Hepatocyte (in vitro differentiated cells): ENCODE data around the gene TMEM185B. TPM values are rescaled to one million over a fixed set of nuclear protein-coding genes. Genes with fewer than 3 reads are reported as not detected.

Experiments
- DNase-seq: peaks from one replicate; pipeline ENCODE4 v3.0.0-alpha.2; 2016; ENCODE audit warnings: low spot score
- H2AFZ ChIP-seq: fragments of 200-600 bp; sonication (generic); 2 replicates; pipeline ENCODE4 v1.6.0; 2016; ENCODE audit warnings: antibody characterized with exemption, mild to moderate bottlenecking
- H3K27ac ChIP-seq: fragments of 200-600 bp; sonication (generic); 2 replicates; pipeline ENCODE4 v1.5.1; 2016; ENCODE audit warnings: mild to moderate bottlenecking
- H3K27me3 ChIP-seq: fragments of 200-600 bp; sonication (generic); 2 replicates; pipeline ENCODE4 v1.6.1; 2016
- H3K36me3 ChIP-seq: fragments of 200-600 bp; sonication (generic); replicated peaks from 2 replicates; pipeline ENCODE4 v1.5.1; 2016; ENCODE audit warnings: low read depth; ENCODE audit not compliant: insufficient read depth
- H3K4me1 ChIP-seq: fragments of 200-600 bp; sonication (generic); 2 replicates; pipeline ENCODE4 v1.5.1; 2016; ENCODE audit warnings: mild to moderate bottlenecking, moderate library complexity; ENCODE audit not compliant: insufficient read depth
- H3K4me2 ChIP-seq: fragments of 200-600 bp; sonication (generic); 2 replicates; pipeline ENCODE4 v1.6.0; 2016
- H3K4me3 ChIP-seq: fragments of 200-600 bp; sonication (generic); 2 replicates; pipeline ENCODE4 v1.5.1; 2016; ENCODE audit warnings: mild to moderate bottlenecking
- H3K79me2 ChIP-seq: fragments of 200-600 bp; sonication (generic); 2 replicates; pipeline ENCODE4 v1.6.0; 2017; ENCODE audit warnings: mild to moderate bottlenecking
- H3K9me2 ChIP-seq: fragments of 200-600 bp; sonication (generic); replicated peaks from 2 replicates; pipeline ENCODE4 v1.6.0; 2017; ENCODE audit warnings: mild to moderate bottlenecking; ENCODE audit not compliant: insufficient read depth
- H3K9me3 ChIP-seq: fragments of 200-600 bp; sonication (generic); 2 replicates; pipeline ENCODE4 v1.5.1; 2016; ENCODE audit warnings: low read depth, mild to moderate bottlenecking
- H4K20me1 ChIP-seq: fragments of 200-600 bp; sonication (generic); 2 replicates; pipeline ENCODE4 v1.6.0; 2016; ENCODE audit warnings: mild to moderate bottlenecking; ENCODE audit not compliant: insufficient read depth, poor library complexity, severe bottlenecking
- CTCF ChIP-seq: fragments of 200-600 bp; sonication (generic); IDR thresholded peaks from 2 replicates; pipeline ENCODE4 v1.5.1; 2016; ENCODE audit warnings: antibody characterized with exemption, mild to moderate bottlenecking; ENCODE audit not compliant: poor library complexity
- EZH2 ChIP-seq: fragments of 200-600 bp; sonication (generic); IDR thresholded peaks from 2 replicates; pipeline ENCODE4 v1.6.1; 2016; ENCODE audit warnings: antibody characterized with exemption, mild to moderate bottlenecking, borderline replicate concordance
- EZH2phosphoT487 ChIP-seq: fragments of 200-600 bp; sonication (generic); IDR thresholded peaks from one replicate; pipeline ENCODE4 v1.6.1; 2018; ENCODE audit warnings: antibody characterized with exemption, mild to moderate bottlenecking, low read depth, moderate library complexity; ENCODE audit not compliant: unreplicated experiment, severe bottlenecking
- WGBS: methylation state at CpG from one replicate; pipeline ENCODE4 v1.1.6; 2016; ENCODE audit warnings: low lambda C conversion rate; ENCODE audit errors: missing lambda C conversion rate; 5-methylcytosine and 5-hydroxymethylcytosine counted together
- polyA plus RNA-seq: library from polyadenylated mRNA; unstranded; fragments of >200 nt; fragmentation: Nextera tagmentation; extraction: Ambion mirVana; gene quantifications from 2 replicates; pipeline ENCODE4 v1.2.1, GENCODE V29; 2016
- total RNA-seq: library from RNA; depleted of rRNA; stranded (reverse); fragments of >200 nt; gene quantifications from 2 replicates; pipeline ENCODE4 v1.2.3, GENCODE V29; 2014

TMEM185B gene
- total and polyA plus RNA-seq, 2 experiments from 2014 or later, result 24.0 to 26.2 TPM

GRCh38 chr2:120227111-120227991 lies 4.2 kb upstream of the TMEM185B start:
- H3K4me3 ChIP-seq, result no peak overlapping the region
- DNase-seq, result no peak
- 71% methylated on average over 16 of the region's 16 CpGs for WGBS
- H3K4me1 ChIP-seq, result peaks cover 21% of the 10 kb centered on the region
- no peak overlapping the region for H2AFZ ChIP-seq
- peaks cover 3% of the 10 kb centered on the region for H3K9me3 ChIP-seq
- H3K36me3 ChIP-seq, result no peaks in the 10 kb centered on the region
- H3K9me2 ChIP-seq, result no peaks in the 10 kb centered on the region
- no peak overlapping the region for H3K4me2 ChIP-seq
- no peak for TF ChIP-seq EZH2phosphoT487
- TF ChIP-seq EZH2, result no peak
- no peak for TF ChIP-seq CTCF
- peaks cover 6% of the 10 kb centered on the region for H3K79me2 ChIP-seq
- H3K27ac ChIP-seq, result no peak overlapping the region
- no peaks in the 10 kb centered on the region for H3K27me3 ChIP-seq
- H4K20me1 ChIP-seq, result no peaks in the 10 kb centered on the region

- WGBS, result 93% methylated on average over 9 of the region's 9 CpGs
- peaks cover 28% of the 10 kb centered on the region for H3K4me1 ChIP-seq
Measured at GRCh38 chr2:120226316-120226715, 3.1 kb upstream of the TMEM185B start.

GRCh38 chr2:120225549-120226065 lies 2.4 kb upstream of the TMEM185B start:
- TF ChIP-seq EZH2phosphoT487 (no peak), EZH2 (no peak), CTCF (no peak)
- H3K4me1 ChIP-seq, result peaks cover 22% of the 10 kb centered on the region
- H3K27ac ChIP-seq, result no peak overlapping the region
- no peak overlapping the region for H2AFZ ChIP-seq
- no peaks in the 10 kb centered on the region for H3K36me3 ChIP-seq
- H3K4me3 ChIP-seq, result no peak overlapping the region
- H3K27me3 ChIP-seq, result no peaks in the 10 kb centered on the region
- 91% methylated on average over 9 of the region's 9 CpGs for WGBS
- peaks cover 22% of the 10 kb centered on the region for H3K79me2 ChIP-seq
- no peak overlapping the region for H3K4me2 ChIP-seq
- H3K9me3 ChIP-seq, result peaks cover 4% of the 10 kb centered on the region
- no peaks in the 10 kb centered on the region for H4K20me1 ChIP-seq
- DNase-seq, result no peak
- H3K9me2 ChIP-seq, result no peaks in the 10 kb centered on the region

More at GRCh38 chr2:120226316-120226715, 3.1 kb upstream of the TMEM185B start:
- no peak for TF ChIP-seq EZH2
- TF ChIP-seq CTCF, result no peak
- TF ChIP-seq EZH2phosphoT487, result no peak
- H3K9me3 ChIP-seq, result peaks cover 4% of the 10 kb centered on the region
- H4K20me1 ChIP-seq, result no peaks in the 10 kb centered on the region
- no peak overlapping the region for H3K4me2 ChIP-seq
- no peak overlapping the region for H2AFZ ChIP-seq
- H3K9me2 ChIP-seq, result no peaks in the 10 kb centered on the region
- H3K27me3 ChIP-seq, result no peaks in the 10 kb centered on the region
- DNase-seq, result no peak
- no peak overlapping the region for H3K4me3 ChIP-seq
- H3K27ac ChIP-seq, result no peak overlapping the region
- peaks cover 16% of the 10 kb centered on the region for H3K79me2 ChIP-seq
- H3K36me3 ChIP-seq, result no peaks in the 10 kb centered on the region
